GM23338 (cell line): Measurements from ENCODE around the gene EPAS1. TPM values are rescaled to one million over a fixed set of nuclear protein-coding genes. Genes with fewer than 3 reads are reported as not detected.

Experiments
- ATAC-seq: fragments of 200-7000 bp; cut with Tn5 transposase; 3 replicates; pipeline ENCODE4 v1.9.1; 2020
- DNase-seq: peaks from one replicate; pipeline ENCODE4 v3.0.0-alpha.2; 2015; ENCODE audit warnings: low spot score
- H2AFZ ChIP-seq: fragments of 200-600 bp; sonication (generic); 2 replicates; pipeline ENCODE4 v1.8.0; 2016; ENCODE audit warnings: antibody characterized with exemption, mild to moderate bottlenecking, moderate library complexity
- H3F3A ChIP-seq: fragments of 200-600 bp; sonication (generic); replicated peaks from 2 replicates; pipeline ENCODE4 v1.8.0; 2017; ENCODE audit warnings: antibody characterized with exemption, mixed run types, low read depth
- H3K27ac ChIP-seq: fragments of 200-600 bp; sonication (generic); 2 replicates; pipeline ENCODE4 v1.6.1; 2016; ENCODE audit warnings: low read depth
- H3K27me3 ChIP-seq: fragments of 200-600 bp; sonication (generic); 2 replicates; pipeline ENCODE4 v1.8.0; 2016; ENCODE audit warnings: mild to moderate bottlenecking, mixed run types, moderate library complexity; ENCODE audit not compliant: insufficient read depth
- H3K36me3 ChIP-seq: fragments of 200-600 bp; sonication (generic); 2 replicates; pipeline ENCODE4 v1.8.0; 2016; ENCODE audit warnings: mild to moderate bottlenecking; ENCODE audit not compliant: insufficient read depth
- H3K4me1 ChIP-seq: fragments of 200-600 bp; sonication (generic); 2 replicates; pipeline ENCODE4 v1.8.0; 2016; ENCODE audit warnings: mild to moderate bottlenecking, moderate library complexity; ENCODE audit not compliant: insufficient read depth
- H3K4me2 ChIP-seq: fragments of 200-600 bp; sonication (generic); 2 replicates; pipeline ENCODE4 v1.7.1; 2017; ENCODE audit warnings: mixed run types
- H3K4me3 ChIP-seq: fragments of 200-600 bp; sonication (generic); 2 replicates; pipeline ENCODE4 v1.6.1; 2016; ENCODE audit warnings: mixed run types
- H3K79me2 ChIP-seq: fragments of 200-600 bp; sonication (generic); replicated peaks from 2 replicates; pipeline ENCODE4 v1.8.0; 2017; ENCODE audit warnings: mild to moderate bottlenecking; ENCODE audit not compliant: insufficient read depth
- H3K9me2 ChIP-seq: fragments of 200-600 bp; sonication (generic); 2 replicates; pipeline ENCODE4 v1.8.0; 2017; ENCODE audit not compliant: insufficient read depth
- H4K20me1 ChIP-seq: fragments of 200-600 bp; sonication (generic); replicated peaks from 2 replicates; pipeline ENCODE4 v1.8.0; 2017; ENCODE audit warnings: mild to moderate bottlenecking; ENCODE audit not compliant: insufficient read depth
- H3K27ac Mint-ChIP-seq: 2 replicates; pipeline ENCODE4 v1.8.0; 2020; ENCODE audit warnings: inconsistent platforms, mild to moderate bottlenecking, moderate library complexity, mixed read lengths
- H3K27me3 Mint-ChIP-seq: 3 replicates; pipeline ENCODE4 v1.8.0; 2022; ENCODE audit warnings: low read depth, mild to moderate bottlenecking, moderate library complexity, mixed read lengths, inconsistent platforms; ENCODE audit not compliant: insufficient read depth, poor library complexity
- H3K36me3 Mint-ChIP-seq: 3 replicates; pipeline ENCODE4 v1.8.0; 2021; ENCODE audit warnings: low read depth, mild to moderate bottlenecking, inconsistent platforms, moderate library complexity, mixed read lengths
- H3K4me1 Mint-ChIP-seq: 3 replicates; pipeline ENCODE4 v1.8.0; 2020; ENCODE audit warnings: mild to moderate bottlenecking, inconsistent platforms, mixed read lengths
- H3K4me3 Mint-ChIP-seq: 3 replicates; pipeline ENCODE4 v1.8.0; 2021; ENCODE audit warnings: moderate library complexity, mild to moderate bottlenecking, inconsistent platforms, mixed read lengths
- H3K9me3 Mint-ChIP-seq: 3 replicates; pipeline ENCODE4 v1.8.0; 2020; ENCODE audit warnings: moderate library complexity, mild to moderate bottlenecking, inconsistent platforms, mixed read lengths
- CREB1 ChIP-seq: fragments of 250-450 bp; sonication (Bioruptor Pico); IDR thresholded peaks from 2 replicates; pipeline ENCODE4 v1.5.0; 2020; ENCODE audit warnings: low read depth, mild to moderate bottlenecking, moderate library complexity
- CTCF ChIP-seq, 2 experiments: fragments of 200-600 bp in 1 of 2; sonication (generic) in 1 of 2; conservative IDR thresholded peaks; 2 replicates each; pipeline versions ENCODE4 v1.5.1 to v1.6.1; 2016 to 2017; ENCODE audit warnings: antibody characterized with exemption in 2 of 2, low read depth in 2 of 2, mild to moderate bottlenecking in 2 of 2, moderate library complexity in 1 of 2
- ETS1 ChIP-seq: IDR thresholded peaks from 2 replicates; pipeline ENCODE4 v1.6.1; 2016; ENCODE audit warnings: antibody characterized with exemption
- EZH2 ChIP-seq: fragments of 200-600 bp; sonication (generic); IDR thresholded peaks from one replicate; pipeline ENCODE4 v1.8.0; 2017; ENCODE audit warnings: antibody characterized with exemption, mild to moderate bottlenecking, low read depth; ENCODE audit not compliant: unreplicated experiment
- EZH2phosphoT487 ChIP-seq: fragments of 200-600 bp; sonication (generic); IDR thresholded peaks from one replicate; pipeline ENCODE4 v1.8.1; 2018; ENCODE audit warnings: antibody characterized with exemption; ENCODE audit not compliant: unreplicated experiment
- NANOG ChIP-seq: IDR thresholded peaks from 2 replicates; pipeline ENCODE4 v1.6.1; 2016; ENCODE audit warnings: antibody characterized with exemption, borderline replicate concordance
- POLR2AphosphoS5 ChIP-seq: IDR thresholded peaks from 2 replicates; pipeline ENCODE4 v1.6.1; 2016; ENCODE audit warnings: antibody characterized with exemption, low read depth
- REST ChIP-seq: IDR thresholded peaks from one replicate; pipeline ENCODE4 v1.6.1; 2018; ENCODE audit warnings: antibody characterized with exemption; ENCODE audit not compliant: unreplicated experiment
- ZNF331 ChIP-seq: fragments of 250-450 bp; sonication (Bioruptor Pico); IDR thresholded peaks from 2 replicates; pipeline ENCODE4 v1.5.0; 2020; ENCODE audit warnings: low read depth, mild to moderate bottlenecking, moderate library complexity
- polyA plus RNA-seq: library from polyadenylated mRNA; unstranded; fragments of >200 nt; fragmentation: Nextera tagmentation; extraction: Ambion mirVana; gene quantifications from 2 replicates; pipeline ENCODE4 v1.2.1, GENCODE V29; 2016
- total RNA-seq: library from RNA; depleted of rRNA; stranded (reverse); fragments of >200 nt; shearing (Covaris generic); gene quantifications from 2 replicates; pipeline ENCODE4 v1.2.3, GENCODE V29; 2014

The EPAS1 gene
- total and polyA plus RNA-seq, 2 experiments from 2014 or later, result 0.68 to 5.4 TPM

GRCh38 chr2:46270384-46270783 is 26.8 kb upstream of the EPAS1 start:
- Histone ChIP-seq H2AFZ (no peak overlapping the region), H3K79me2 (no peaks in the 10 kb centered on the region), H3K4me1 (no peaks in the 10 kb centered on the region), H3K9me2 (no peaks in the 10 kb centered on the region), H3K4me2 (no peak overlapping the region), H3K27ac (no peak overlapping the region), H4K20me1 (no peaks in the 10 kb centered on the region), H3K4me3 (no peak overlapping the region), H3K36me3 (no peaks in the 10 kb centered on the region), H3F3A (no peaks in the 10 kb centered on the region), H3K27me3 (no peaks in the 10 kb centered on the region)
- TF ChIP-seq POLR2AphosphoS5 (no peak), CREB1 (CRISPR knock-in tag) (no peak), EZH2phosphoT487 (no peak), REST (no peak), ETS1 (no peak), ZNF331 (CRISPR knock-in tag) (no peak)
- Mint-ChIP-seq H3K9me3 (no peaks in the 10 kb centered on the region; the same call in 2 of the 3 replicates), H3K27me3 (no peaks in the 10 kb centered on the region), H3K36me3 (no peaks in the 10 kb centered on the region), H3K27ac (no peak overlapping the region), H3K4me1 (peaks cover 2% of the 10 kb centered on the region; the same call in 1 of the 3 replicates), H3K4me3 (no peak overlapping the region)
- DNase-seq (no peak), ATAC-seq (no peak; the same call in 2 of the 3 replicates)

GRCh38 chr2:46273225-46273863 is 23.9 kb upstream of the EPAS1 start:
- Mint-ChIP-seq H3K9me3 (no peaks in the 10 kb centered on the region; the same call in 2 of the 3 replicates), H3K36me3 (no peaks in the 10 kb centered on the region), H3K27ac (no peak overlapping the region), H3K4me1 (peaks cover 6% of the 10 kb centered on the region; the same call in 1 of the 3 replicates), H3K4me3 (no peak overlapping the region), H3K27me3 (no peaks in the 10 kb centered on the region)
- Histone ChIP-seq H3K36me3 (no peaks in the 10 kb centered on the region), H3K79me2 (no peaks in the 10 kb centered on the region), H3K9me2 (0 out of 2 replicates have a peak, but pooled peaks cover 5% of the 10 kb centered on the region), H3K4me2 (no peak overlapping the region), H3K4me3 (no peak overlapping the region), H4K20me1 (no peaks in the 10 kb centered on the region), H3K4me1 (no peaks in the 10 kb centered on the region), H2AFZ (no peak overlapping the region), H3K27ac (no peak overlapping the region), H3F3A (no peaks in the 10 kb centered on the region), H3K27me3 (no peaks in the 10 kb centered on the region)
- DNase-seq (no peak), ATAC-seq (no peak)
- TF ChIP-seq CREB1 (CRISPR knock-in tag) (no peak), NANOG (no peak), CTCF (conservative IDR thresholded peaks at IDR 0.05; ENCODE audit: low read depth in 2 of 2) (no peak), EZH2 (no peak)
